HFFc6 (cell line): ENCODE results near the gene MYMX. TPM values are rescaled to one million over a fixed set of nuclear protein-coding genes. Genes with fewer than 3 reads are reported as not detected.
A peak's percentile ranks its signal among the peaks of the same experiment; 100 is the strongest.

ENCODE experiments used
- DNase-seq: peaks from one replicate; pipeline ENCODE4 v3.0.0-alpha.2; 2018
- H3K27ac Mint-ChIP-seq: 2 replicates; pipeline ENCODE4 v1.8.0; 2020; ENCODE audit warnings: mild to moderate bottlenecking, mixed read lengths
- H3K27me3 Mint-ChIP-seq: 2 replicates; pipeline ENCODE4 v1.8.0; 2021; ENCODE audit warnings: mild to moderate bottlenecking, moderate library complexity, mixed read lengths; ENCODE audit not compliant: insufficient read depth
- H3K36me3 Mint-ChIP-seq: 2 replicates; pipeline ENCODE4 v1.8.0; 2021; ENCODE audit warnings: low read depth, mixed read lengths
- H3K4me1 Mint-ChIP-seq: 2 replicates; pipeline ENCODE4 v1.8.0; 2020; ENCODE audit warnings: low read depth, mixed read lengths
- H3K4me3 Mint-ChIP-seq: 2 replicates; pipeline ENCODE4 v1.8.0; 2020; ENCODE audit warnings: mild to moderate bottlenecking, moderate library complexity, mixed read lengths
- H3K9me3 Mint-ChIP-seq: 2 replicates; pipeline ENCODE4 v1.8.0; 2020; ENCODE audit warnings: mild to moderate bottlenecking, mixed read lengths
- total RNA-seq, 6 experiments: library from RNA; stranded (reverse); fragmentation: NEBNext Ultra II Directional; extraction: Animal tissue kit (Norgen Biotek cat#: 25700); gene quantifications; 2 replicates in 1 of 6; 3 replicates in 5 of 6; pipeline ENCODE4 v1.2.3, GENCODE V29; 2021
- TF ChIP-seq, protein P1 (sequence below): fragments of 200-600 bp; sonication (generic); IDR thresholded peaks from 2 replicates; pipeline ENCODE4 v1.5.0; 2021; ENCODE audit warnings: antibody characterized with exemption, mild to moderate bottlenecking

The MYMX gene
- total RNA-seq, 6 experiments from 2014 or later = not detected

DNA sequence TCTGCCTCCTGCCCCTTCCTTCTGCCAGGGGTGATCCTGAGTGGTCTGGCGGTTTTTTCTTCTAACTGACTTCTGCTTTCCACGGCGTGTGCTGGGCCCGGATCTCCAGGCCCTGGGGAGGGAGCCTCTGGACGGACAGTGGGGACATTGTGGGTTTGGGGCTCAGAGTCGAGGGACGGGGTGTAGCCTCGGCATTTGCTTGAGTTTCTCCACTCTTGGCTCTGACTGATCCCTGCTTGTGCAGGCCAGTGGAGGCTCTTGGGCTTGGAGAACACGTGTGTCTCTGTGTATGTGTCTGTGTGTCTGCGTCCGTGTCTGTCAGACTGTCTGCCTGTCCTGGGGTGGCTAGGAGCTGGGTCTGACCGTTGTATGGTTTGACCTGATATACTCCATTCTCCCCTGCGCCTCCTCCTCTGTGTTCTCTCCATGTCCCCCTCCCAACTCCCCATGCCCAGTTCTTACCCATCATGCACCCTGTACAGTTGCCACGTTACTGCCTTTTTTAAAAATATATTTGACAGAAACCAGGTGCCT lies 16.9 kb downstream of the MYMX start:
- TF ChIP-seq, protein P1, sequence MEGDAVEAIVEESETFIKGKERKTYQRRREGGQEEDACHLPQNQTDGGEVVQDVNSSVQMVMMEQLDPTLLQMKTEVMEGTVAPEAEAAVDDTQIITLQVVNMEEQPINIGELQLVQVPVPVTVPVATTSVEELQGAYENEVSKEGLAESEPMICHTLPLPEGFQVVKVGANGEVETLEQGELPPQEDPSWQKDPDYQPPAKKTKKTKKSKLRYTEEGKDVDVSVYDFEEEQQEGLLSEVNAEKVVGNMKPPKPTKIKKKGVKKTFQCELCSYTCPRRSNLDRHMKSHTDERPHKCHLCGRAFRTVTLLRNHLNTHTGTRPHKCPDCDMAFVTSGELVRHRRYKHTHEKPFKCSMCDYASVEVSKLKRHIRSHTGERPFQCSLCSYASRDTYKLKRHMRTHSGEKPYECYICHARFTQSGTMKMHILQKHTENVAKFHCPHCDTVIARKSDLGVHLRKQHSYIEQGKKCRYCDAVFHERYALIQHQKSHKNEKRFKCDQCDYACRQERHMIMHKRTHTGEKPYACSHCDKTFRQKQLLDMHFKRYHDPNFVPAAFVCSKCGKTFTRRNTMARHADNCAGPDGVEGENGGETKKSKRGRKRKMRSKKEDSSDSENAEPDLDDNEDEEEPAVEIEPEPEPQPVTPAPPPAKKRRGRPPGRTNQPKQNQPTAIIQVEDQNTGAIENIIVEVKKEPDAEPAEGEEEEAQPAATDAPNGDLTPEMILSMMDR = no peak
- Mint-ChIP-seq H3K27me3 (peaks cover 2% of the 10 kb centered on the region), H3K4me3 (no peak overlapping the region), H3K27ac (peak overlapping the region; percentile 87), H3K4me1 (peaks cover 55% of the 10 kb centered on the region), H3K36me3 (no peaks in the 10 kb centered on the region), H3K9me3 (no peaks in the 10 kb centered on the region)
- no peak for DNase-seq

DNA sequence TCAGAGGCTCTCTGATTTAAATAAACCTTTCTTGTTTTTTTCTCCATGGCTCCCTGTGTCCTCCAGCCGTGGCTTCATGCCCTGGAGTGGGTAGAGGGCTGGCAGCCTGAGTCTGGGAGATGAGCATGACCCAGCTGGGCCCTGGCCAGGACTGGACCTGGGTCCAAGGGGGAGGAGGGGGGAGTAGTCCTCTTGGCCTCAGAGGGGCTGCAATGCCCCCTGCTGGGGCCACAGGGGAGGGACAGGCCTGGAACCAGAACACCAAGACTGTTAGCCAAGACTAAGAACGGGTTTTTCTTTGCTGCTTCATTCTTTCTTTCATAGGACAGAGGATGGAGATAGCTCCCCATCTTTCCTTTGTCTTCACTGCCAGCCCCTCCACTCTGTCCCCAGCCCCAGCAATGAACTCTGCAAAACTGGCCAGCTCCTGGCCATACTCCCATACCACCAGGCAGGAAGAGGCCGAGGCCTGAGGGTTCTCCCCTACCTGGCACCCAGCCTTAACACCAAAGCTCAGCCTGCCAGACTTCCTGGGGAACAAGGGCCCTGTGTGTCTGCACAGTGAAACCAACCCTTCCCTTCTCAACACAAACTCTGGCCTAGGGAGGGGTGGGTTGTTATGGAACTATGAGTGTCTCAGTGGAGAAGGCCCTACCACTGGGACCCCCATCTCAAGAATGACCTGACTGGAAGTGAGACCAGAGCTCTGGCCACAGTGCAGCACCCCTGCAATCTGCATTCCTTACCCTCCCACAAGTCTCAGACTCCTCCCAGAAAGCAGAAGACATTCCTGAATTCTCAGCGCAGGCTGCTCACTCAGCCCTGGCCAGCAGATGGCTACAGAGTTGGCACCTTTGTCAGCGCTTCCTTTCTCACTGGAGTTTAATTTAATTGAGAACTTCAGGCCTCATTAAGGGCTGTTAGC lies 17.6 kb downstream of the MYMX start:
- no peaks in the 10 kb centered on the region for H3K9me3 Mint-ChIP-seq
- H3K36me3 Mint-ChIP-seq = no peaks in the 10 kb centered on the region
- peak overlapping the region; percentile 87 for H3K27ac Mint-ChIP-seq
- TF ChIP-seq, protein P1 = peak; percentile 78
- no peak overlapping the region for H3K4me3 Mint-ChIP-seq
- H3K4me1 Mint-ChIP-seq = peaks cover 57% of the 10 kb centered on the region
- peak; percentile 75 for DNase-seq
- H3K27me3 Mint-ChIP-seq = peaks cover 2% of the 10 kb centered on the region

DNA sequence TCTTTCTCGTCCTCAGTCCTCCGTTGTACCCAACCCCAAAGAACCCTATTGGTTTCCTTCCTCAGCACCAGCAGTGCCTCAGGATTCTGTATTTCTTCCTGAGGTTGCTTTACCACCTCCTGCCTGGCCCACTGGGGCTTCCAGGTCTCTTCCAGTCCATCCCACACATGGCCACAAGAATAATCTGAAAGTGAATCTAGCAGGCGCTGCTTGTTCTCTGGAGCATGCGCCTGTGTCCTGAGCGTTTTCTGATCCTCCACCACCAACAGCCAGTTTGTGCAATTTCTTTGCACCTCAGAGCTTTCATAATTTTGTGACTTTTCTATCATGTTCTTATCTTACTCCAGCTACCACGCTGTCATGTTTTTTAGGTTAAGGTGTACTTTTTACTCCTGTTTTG lies 18.5 kb downstream of the MYMX start:
- Mint-ChIP-seq H3K36me3 (no peaks in the 10 kb centered on the region), H3K27me3 (peaks cover 2% of the 10 kb centered on the region), H3K27ac (peak overlapping the region; percentile 87), H3K4me3 (no peak overlapping the region), H3K9me3 (no peaks in the 10 kb centered on the region), H3K4me1 (peaks cover 57% of the 10 kb centered on the region)
- TF ChIP-seq, protein P1 = no peak
- DNase-seq = no peak

DNA sequence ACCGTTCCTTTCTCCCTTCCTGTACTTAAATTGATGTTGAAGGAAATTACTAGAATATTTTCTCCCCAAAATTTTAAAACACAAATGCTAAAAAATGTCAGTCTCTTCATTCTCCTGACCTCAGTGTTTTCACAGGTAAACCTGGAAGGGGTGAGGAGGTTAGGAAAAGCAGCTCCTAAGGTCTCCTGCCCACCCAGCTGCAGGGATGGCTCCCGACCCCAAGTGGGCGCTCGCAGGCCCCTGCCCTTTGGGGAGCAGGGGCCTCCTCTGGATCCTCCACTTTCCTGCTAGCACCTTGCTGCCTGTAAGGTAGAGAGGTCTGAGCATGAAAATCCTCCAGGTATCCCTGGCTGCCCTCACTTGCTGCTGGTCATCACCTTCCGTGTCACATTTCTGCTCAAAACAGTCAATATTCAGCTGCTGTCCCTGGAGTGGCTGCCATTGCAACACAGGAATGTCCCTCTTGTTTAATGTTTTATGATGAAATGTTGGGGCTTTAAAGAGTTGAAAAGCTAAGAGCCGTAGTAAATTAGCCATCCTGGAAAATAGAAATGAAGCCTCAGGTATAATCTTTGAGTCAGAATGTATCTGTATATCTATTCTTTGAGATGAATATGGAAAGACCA lies 19.3 kb downstream of the MYMX start:
- H3K4me1 Mint-ChIP-seq = peaks cover 52% of the 10 kb centered on the region
- H3K4me3 Mint-ChIP-seq = no peak overlapping the region
- no peak overlapping the region for H3K27ac Mint-ChIP-seq
- TF ChIP-seq, protein P1 = no peak
- H3K9me3 Mint-ChIP-seq = no peaks in the 10 kb centered on the region
- peaks cover 2% of the 10 kb centered on the region for H3K27me3 Mint-ChIP-seq
- H3K36me3 Mint-ChIP-seq = no peaks in the 10 kb centered on the region
- DNase-seq = no peak

DNA sequence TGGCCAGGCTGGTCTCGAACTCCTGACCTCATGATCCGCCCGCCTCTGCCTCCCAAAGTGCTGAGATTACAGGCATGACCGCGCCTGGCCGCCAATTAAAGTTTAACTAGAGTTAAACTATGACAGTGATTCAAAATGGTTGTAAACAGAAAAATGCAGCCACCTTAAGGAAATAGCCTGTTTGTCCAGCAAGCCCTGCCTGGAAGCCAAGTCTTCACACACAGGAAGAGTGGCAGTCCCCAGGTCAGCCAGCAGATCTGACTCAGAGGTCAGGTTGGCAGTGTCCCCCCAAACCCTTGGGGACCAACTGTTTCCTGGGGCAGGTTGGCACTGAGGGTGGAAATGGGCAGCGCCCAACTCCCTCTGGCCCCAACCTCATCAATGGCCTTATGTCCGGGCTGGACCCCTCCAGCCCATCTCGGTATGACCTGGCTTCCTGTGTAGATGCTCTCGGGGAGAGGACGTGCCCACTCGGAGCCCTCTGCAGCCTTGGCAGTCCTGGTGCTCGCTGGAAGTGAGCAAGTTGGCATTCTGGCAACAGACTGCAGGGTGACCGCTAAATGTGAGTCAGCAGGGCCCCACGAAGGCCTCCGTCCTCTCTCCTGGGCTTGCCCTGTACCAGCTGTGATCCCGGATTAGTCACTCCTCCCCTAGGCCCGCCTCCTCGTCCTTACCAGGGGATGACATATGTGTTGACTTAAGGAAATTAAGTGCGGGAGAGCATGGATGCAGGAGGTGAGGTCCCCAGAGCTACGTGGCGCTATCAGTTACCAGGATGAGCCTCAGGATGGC lies 20.5 kb downstream of the MYMX start:
- no peaks in the 10 kb centered on the region for H3K36me3 Mint-ChIP-seq
- H3K27me3 Mint-ChIP-seq = peaks cover 2% of the 10 kb centered on the region
- H3K9me3 Mint-ChIP-seq = no peaks in the 10 kb centered on the region
- TF ChIP-seq, protein P1 = no peak
- H3K4me3 Mint-ChIP-seq = peak overlapping the region; percentile 86
- DNase-seq = peak; percentile 98
- peak overlapping the region; percentile 96 for H3K27ac Mint-ChIP-seq
- peaks cover 50% of the 10 kb centered on the region for H3K4me1 Mint-ChIP-seq
